ENCODE data around the gene DMWD.

DMWD gene

DNA sequence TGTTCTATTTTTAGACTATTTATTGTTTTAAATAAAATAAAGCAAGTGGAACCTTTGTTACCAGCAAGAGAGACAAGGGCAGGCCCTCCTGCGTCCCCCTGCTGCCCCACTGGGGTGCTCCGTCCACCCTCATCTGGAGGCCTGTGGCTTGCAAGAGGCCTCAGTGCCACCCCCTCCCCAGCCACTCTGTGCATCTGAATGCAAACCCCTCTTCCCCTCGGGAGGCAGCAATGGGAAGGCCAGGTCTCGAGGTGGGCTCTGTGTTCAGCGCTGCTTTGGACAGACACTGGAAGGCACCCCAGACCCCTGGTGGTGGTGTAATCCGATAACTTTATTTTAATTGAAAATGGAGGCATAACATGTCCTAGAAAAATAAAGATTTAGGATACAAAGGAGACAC is 28.2 kb downstream of the DMWD start:
- TF ChIP-seq, protein P1, sequence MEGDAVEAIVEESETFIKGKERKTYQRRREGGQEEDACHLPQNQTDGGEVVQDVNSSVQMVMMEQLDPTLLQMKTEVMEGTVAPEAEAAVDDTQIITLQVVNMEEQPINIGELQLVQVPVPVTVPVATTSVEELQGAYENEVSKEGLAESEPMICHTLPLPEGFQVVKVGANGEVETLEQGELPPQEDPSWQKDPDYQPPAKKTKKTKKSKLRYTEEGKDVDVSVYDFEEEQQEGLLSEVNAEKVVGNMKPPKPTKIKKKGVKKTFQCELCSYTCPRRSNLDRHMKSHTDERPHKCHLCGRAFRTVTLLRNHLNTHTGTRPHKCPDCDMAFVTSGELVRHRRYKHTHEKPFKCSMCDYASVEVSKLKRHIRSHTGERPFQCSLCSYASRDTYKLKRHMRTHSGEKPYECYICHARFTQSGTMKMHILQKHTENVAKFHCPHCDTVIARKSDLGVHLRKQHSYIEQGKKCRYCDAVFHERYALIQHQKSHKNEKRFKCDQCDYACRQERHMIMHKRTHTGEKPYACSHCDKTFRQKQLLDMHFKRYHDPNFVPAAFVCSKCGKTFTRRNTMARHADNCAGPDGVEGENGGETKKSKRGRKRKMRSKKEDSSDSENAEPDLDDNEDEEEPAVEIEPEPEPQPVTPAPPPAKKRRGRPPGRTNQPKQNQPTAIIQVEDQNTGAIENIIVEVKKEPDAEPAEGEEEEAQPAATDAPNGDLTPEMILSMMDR (conservative IDR thresholded peaks at IDR 0.05): no peak
- H3K27ac ChIP-seq: no peak overlapping the region

DNA sequence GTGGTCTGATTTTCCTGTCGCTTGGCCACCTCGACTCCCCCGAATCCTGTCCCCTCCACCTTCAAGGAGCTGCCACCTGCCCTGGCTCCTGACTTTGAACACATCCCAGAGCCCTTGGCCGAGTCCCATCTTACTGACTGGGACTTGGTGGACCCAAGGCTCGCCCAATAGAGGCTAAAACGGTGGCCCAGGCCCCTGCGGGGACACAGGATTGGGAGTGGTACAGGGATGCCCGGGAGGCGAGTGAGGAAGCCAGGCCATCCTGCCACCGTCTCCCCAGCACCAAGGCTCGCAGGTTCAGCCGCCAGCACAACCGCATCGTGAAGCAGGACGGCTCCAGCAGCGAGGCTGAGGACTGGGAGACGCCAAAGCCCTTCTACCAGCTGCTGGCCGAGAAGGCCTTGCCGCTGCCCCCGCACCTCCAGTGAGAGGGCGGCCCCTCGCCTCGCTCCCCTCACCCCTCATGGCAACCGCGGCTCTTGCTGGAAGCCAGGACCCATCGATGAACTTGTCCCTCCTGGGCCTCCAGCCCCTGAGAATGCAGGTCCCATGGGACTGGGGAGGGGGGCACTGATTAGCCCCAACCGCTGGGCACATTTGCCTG is 28.9 kb downstream of the DMWD start:
- H3K27ac ChIP-seq: no peak overlapping the region
- TF ChIP-seq ZFX (IDR thresholded peaks at IDR 0.05): no peak
- TF ChIP-seq, protein P1 (conservative IDR thresholded peaks at IDR 0.05): no peak

DNA sequence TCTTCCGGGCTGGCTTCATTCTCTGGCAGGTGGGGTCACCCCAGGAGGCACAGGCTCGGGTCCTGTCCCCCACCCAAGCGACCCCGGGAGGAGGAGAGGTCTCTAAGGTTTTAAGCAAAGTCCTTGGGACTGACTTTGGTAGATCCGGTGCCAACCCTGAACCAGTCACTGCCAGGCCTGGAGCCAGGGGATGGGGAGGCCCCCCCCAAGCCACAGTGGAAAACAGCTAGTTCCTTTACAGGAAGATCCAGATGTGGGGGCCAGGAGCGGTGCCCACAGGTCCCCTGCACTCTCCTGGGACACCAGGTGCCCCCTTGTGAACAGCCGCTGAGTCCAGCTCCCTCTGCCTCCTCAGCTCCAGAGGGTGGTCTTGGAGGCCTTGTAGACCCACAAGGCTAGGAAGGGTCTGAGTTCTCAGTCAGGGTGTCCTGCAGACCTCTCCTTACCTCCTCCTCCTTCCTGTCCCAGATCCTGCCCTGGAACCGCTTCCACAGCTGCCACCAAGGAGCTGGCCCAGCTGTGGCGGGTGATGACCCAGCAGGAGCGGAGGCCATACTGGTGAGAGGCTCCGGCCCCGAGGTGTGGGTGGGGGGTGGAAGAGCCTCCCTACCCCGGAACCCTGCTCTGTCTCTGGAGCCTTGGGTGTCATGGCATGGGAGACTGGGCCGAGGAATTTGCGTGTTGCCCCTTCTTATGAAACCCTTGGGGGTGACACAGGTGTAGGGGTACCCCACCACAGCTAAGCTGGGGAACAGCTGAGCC is 29.6 kb downstream of the DMWD start:
- TF ChIP-seq, protein P1 (conservative IDR thresholded peaks at IDR 0.05): no peak
- TF ChIP-seq ZFX (IDR thresholded peaks at IDR 0.05): no peak
- no peak overlapping the region for H3K27ac ChIP-seq

DNA sequence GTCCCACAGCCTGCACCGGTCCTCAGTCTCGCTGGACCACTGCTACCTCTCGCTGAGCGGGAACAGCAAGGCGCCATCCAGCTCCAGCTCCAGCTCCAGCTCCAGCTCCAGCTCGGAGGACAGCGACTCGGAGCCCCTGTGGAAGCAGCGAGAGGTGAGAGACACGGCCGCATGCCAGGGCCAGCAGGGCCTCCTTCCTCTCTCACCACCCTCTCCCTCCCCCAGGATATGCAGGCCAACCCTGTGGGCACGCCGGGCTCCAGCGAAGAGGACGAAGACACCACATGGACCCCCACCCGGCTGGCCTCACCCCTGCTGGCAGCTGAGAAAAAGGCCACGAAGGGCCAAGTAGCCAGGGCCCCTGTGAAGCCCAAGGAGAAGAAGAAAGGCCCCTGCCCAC is 30.9 kb downstream of the DMWD start:
- TF ChIP-seq ZFX (IDR thresholded peaks at IDR 0.05): no peak
- TF ChIP-seq, protein P1 (conservative IDR thresholded peaks at IDR 0.05): no peak
- H3K27ac ChIP-seq: no peak overlapping the region

DNA sequence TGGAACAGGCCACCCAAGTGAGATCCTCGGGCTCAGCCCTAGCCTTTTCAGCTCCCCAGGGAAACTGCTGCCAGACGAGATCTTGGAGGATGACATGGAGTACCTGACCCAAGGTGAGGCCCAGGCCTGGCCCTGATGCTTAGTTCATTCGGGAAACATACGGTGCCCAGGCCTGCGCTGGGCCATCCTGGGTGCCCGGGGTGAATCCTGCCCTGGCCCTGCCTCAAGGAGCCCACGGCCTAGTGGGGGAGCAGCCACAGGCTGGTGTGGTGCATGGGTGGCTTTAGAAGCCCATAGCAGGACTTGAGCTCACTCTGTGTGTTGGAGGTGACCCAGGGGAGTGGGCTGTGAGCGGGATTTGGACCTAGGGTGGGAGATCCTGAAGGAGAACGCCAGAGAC is 33.7 kb downstream of the DMWD start:
- no peak overlapping the region for H3K27ac ChIP-seq
- TF ChIP-seq ZFX (IDR thresholded peaks at IDR 0.05): no peak
- TF ChIP-seq, protein P1 (conservative IDR thresholded peaks at IDR 0.05): no peak

DNA sequence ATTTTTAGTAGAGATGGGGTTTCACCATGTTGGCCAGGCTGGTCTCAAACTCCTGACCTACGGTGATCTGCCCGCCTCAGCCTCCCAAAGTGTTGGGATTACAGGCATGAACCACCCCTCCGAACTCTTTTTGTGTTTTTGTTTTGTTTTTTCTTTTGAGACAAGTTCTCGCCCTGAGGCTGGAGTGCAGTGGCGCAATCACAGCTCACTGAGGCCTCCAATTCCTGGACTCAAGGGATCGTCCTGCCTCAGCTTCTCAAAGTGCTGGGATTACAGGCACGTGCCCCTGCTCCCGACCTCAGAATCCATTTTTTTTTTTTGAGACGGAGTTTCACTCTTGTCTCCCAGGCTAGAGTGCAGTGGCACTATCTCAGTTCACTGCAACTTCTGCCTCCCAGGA is 35.0 kb downstream of the DMWD start:
- H3K27ac ChIP-seq: no peak overlapping the region
- TF ChIP-seq, protein P1 (conservative IDR thresholded peaks at IDR 0.05): no peak

DNA sequence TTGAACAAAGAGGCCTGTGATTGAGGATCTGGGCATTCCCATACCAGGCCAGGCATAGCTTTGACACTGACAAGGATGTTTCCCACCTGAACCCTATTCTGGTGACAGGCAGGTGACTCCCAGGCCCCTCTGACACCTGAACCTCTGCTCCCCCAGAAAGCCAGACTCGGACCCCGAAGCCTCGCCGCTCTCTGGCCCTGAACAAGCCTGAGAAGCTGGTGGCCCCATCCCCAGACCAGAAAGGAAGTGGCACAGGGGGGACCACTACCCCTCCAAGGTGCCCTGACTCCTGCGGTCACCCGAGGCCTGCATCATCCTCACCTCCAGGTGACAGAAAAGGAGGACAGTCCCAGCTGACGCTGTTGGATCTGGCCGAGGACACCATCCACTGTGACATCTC is 38.3 kb downstream of the DMWD start:
- TF ChIP-seq, protein P1 (conservative IDR thresholded peaks at IDR 0.05): no peak
- TF ChIP-seq ZFX (IDR thresholded peaks at IDR 0.05): no peak

More for the DNA sequence above, 38.3 kb downstream of the DMWD start:
- H3K27ac ChIP-seq: no peak overlapping the region

All from C4-2B (cell line).